Fibroblast of the conjunctiva (primary cell): Measurements from ENCODE around the gene SH2D6.
"Not testable (repeated sequence)": the region's sequence is repeated elsewhere in the genome, so short reads cannot be mapped to it uniquely, and the experiment has no call there.

Source experiments
- DNase-seq: peaks from one replicate; pipeline ENCODE4 v3.0.0-alpha.2; 2010; ENCODE audit warnings: low read depth

The SH2D6 gene

DNA sequence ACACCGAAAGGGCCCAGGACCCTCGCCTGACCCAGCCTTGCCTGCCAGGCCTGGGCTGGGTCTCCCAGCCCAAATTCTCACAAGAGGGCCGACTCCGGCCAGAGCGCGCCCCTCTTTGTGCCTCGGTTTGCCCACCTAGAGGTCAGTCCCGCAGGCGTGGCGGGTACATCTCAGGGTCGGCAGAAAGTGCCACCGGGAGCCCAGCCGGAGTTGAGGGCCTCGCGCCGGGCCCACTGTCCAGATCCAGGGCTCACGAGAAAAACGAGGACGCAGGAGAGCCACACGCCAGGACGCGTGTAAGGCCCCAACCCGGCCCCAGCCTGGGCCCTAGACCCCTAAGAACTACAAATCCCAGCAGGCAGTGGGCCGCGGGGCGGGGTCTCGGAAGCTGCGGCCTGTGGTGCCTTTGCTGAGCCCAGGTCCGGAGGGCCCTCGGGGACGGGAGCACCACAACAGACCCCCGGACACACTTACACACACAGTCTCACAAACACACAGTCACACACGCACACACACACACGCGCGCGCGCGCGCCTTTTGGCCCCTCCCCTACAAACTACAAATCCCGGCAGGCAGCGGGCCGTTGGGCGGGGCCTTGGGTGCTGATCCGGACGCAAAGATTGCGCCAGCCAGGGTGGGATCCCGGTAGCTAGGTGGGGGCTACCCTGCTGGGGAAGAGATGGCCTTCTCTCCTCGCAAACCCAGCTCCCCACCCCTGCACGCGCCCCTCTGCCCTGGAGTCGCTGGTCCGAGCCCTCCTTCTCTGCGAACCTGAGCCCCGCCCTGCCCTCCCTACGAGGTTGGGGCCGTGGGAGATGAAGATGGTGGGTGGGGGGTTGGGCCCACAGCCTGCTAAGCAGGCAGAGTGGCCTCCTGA lies at the start of gene SH2D6:
Gene SH2D6 (plus strand): TSS at position 583 of the 877 bp plus-strand sequence. CDS start 10,752 bp downstream, outside the sequence.
- DNase-seq: peak; percentile 70

DNA sequence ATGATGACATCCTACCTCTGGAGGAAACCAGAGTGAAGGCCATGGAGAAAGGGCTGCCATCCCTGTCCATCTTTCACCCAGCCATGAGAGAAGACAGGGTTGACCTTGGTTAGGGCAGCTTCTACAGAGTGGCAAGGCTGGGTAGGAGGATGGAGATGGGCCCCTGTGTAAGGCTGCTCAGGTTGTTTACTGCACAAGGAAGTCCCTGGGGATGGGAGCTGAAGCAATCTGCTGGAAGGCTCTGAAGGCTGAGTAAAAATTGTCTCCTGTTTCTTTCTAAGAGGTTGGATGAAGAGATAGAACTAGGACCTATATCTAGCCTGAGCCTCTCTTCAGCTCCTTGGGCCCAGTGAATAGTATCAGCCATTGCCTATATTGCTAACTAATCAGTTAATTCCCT lies 49.6 kb upstream of the SH2D6 start:
- DNase-seq: no peak

DNA sequence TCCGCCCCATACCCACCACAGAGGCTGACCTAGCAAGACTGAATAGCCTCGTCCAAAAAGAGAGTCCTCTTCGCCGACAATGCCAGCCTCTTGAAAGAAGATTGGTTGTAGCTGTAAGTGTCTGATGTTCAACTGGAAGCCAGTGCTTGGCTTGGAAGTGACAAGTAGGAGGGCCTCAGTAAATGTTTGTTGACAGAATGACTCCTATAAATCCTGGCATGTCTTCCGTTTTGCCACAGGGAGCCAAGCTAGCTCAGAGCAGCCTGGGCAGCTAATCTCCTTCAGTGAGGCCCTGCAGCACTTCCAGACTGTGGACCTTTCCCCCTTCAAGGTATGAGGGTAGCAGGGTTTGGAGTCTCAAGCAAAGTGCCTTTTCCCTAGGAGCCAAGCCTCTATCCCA lies 49.0 kb upstream of the SH2D6 start:
- DNase-seq: no peak

DNA sequence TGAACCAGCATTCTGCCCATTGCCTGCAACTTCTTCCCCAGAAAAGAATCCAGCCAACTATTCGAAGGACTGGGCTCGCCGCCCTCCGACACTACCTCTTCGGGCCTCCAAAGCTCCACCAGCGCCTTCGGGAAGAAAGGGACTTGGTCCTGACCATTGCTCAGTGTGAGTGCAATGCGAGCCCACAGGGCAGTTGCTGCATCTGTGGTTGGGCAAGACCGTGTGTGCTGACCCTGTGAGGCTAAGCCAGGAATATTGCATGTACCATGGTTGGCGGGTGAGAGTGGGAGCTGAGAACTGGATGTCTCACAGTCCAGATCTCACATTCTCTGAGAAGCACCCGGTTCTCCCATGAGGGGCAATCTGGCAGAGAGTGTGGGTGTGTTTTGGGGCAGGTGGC lies 47.5 kb upstream of the SH2D6 start:
- DNase-seq: no peak

DNA sequence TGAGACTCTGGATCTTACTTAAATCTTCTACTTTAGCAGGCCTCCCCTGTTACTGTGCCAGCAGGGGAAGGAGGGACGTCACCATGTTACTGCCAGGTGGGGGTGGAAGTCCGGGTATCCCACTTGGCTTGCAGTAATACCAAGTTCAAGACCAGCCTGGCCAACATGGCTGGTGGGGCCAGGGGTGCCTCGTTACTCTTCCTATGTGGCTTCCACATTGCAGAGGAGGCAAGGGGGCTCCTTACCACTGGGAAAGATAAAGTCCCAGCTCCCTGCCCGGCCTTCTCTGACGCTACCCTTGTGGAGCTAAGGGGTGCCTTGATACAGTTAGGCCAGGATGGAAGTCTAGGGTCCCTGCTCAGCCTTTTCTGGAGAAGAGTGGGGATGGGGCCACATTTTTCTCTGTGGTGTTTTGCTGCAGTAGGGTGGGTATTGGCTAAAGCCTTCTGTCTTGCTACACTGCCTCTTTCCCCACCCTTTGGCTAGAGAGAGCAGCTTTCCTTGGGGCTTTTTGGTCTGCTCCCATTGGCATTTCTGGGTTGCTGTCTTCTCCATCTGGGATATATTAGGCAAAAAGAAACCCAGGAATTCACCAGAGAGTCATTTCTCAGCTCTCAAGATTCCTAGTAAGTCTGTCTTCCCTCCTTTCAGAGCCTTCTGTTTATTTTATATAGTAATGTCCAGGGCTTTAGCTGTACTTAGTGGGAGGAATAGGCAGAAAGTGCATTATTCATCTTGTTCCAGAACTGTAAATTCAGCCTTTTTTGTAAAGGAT lies 42.0 kb upstream of the SH2D6 start:
- DNase-seq: no peak

DNA sequence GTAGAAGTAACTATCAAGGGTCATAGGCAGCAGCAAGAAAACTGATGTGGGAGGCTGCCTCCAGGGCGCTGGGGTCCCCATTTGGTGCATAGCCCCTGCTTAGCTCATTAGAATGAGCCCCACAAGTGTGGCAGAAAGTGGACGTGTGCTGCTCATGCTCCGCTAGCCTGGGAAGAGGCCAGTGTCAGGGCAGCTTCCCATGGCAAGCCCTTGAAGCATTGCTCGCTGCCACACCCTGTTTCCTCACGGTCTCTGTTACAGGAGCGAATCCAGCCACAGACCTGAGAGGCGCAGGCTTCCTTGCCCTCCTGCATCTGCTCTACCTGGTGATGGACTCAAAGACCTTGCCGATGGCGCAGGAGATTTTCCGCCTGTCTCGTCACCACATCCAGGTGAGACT lies 41.4 kb upstream of the SH2D6 start:
- no peak for DNase-seq

DNA sequence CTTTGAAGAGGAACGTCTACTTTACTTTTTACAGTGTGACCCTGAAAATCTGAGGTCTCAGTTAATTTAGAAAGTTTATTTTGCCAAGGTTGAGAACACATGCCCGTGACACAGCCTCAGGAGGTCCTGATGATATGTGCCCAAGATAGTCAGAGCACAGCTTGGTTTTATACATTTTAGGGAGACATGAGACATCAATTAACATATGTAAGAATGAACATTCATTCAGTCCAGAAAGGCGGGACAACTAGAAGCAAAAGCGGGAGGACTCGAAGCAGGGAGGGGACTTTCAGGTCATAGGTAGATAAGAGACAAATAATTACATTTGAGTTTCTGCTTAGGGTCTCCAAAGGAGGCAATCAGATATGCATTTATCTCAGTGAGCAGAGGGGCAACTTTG lies 40.3 kb upstream of the SH2D6 start:
- no peak for DNase-seq

DNA sequence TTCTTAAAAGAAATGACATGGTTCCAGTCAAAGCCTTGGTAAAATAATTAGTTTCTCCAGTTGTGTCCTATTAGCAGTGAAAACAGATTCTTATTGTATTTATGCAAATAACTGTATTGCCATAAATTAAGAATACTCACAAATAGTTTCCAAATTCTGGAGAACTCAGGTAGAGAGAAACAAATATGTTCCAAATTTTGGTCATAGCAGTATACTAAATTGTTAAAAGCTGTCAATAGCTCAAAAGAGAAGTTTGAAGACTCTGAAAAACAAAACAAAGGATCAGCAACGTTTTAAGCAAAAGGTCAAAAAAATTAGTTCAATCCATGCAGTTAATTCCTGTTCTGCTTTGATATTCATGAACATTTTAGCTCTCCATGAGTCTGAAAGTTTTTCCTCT lies 38.5 kb upstream of the SH2D6 start:
- DNase-seq: no peak

DNA sequence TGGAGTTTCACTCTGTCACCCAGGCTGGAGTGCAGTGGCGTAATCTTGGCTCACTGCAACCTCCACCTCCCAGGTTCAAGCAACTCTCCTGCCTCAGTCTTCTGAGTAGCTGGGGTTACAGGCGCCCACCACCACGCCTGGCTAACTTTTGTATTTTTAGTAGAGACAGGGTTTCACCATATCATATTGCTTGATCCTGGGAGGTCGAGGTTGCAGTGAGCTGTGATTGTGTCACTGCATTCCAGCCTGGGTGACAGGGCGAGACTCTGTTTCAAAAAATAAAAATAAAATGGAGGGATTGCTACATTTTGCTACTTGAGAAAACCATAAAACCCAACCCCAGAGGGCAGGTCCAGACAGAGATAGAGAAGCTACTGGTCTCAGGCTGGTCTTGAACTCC lies 35.4 kb upstream of the SH2D6 start:
- not testable (repeated sequence) for DNase-seq

DNA sequence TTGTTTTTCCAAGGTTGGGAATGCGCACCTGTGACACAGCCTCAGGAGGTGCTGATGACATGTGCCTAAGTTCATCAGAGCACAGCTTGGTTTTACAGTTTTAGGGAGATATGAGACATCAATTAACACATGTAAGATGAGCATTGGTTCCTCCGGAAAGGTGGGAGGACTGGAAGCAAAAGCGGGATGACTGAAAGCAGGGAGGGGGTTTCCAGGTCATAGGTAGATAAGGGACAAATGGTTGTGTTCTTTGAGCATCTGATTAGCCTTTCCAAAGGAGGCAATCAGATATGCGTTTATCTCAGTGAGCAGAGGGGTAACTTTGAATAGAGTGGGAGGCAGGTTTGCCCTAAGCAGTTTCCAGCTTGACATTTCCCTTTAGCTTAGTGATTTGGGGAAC lies 34.7 kb upstream of the SH2D6 start:
- DNase-seq: no peak

DNA sequence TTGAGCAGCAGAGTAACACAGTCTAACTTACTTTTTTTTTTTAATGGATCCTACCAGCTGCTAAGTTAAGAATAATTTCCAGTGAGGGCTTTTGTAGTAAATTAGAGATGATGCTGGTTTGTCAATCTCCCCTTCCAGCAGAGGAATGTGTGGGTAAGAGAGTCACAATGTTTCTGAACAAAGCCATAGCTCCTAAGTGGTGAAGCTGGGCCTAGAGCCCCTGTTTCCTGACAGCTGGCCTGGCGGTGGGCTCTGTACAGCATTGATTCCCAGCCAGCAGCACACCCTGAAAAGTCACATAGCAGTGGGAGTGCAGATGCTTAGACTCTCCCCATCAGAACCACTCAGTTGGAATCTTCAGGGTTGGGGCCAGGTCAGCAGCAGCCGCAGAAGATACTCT lies 32.8 kb upstream of the SH2D6 start:
- DNase-seq: no peak

DNA sequence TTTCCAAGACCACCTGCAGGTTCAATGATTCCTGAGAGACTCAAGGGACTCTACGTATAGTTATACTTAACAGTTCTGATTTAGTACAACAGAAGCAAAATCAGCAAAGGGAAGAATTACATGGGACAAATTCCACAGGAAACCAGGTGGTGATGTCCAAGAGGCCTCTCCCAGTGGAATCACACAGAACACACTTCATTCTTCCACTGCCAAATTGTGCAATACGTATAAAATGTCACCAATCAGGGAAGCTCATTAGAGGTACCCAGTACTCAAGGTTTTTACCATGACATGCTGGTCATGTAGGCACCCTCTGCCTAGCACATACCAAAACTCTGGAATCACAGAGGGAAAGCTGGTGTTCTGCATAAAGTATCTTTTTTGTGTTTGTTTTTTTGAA lies 30.8 kb upstream of the SH2D6 start:
- DNase-seq: no peak

DNA sequence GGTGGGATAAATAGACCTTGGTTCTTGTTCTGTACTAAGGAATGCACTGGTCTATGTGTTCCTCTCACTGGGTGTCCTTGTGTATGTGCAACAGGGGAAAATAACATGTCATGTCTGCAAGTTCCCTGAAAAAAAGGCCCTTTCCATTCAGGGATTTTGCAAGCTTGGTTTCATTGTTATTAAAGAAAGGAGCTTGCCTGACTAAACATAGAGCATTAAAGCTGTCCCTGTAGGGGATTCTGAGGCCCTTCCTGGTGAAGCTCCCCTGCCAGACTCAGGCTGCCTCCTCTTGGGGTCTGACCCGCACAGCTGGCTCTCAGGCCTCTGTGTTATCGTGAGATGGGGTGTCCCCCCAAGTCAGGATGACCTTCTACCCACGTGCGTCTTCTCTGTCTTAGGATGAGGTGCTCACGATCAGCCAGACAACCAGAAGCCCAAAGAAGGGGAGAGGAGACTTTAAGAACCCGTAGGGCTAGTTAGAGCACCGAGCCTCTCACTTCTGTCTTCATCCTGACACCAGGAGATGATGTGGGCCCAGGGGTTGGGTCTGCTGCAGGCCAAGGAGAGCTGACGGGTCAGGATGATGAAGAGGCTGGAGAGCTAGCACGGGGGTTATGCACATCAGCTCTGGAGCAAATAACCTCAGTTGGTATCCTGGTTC lies 29.5 kb upstream of the SH2D6 start:
- DNase-seq: no peak

DNA sequence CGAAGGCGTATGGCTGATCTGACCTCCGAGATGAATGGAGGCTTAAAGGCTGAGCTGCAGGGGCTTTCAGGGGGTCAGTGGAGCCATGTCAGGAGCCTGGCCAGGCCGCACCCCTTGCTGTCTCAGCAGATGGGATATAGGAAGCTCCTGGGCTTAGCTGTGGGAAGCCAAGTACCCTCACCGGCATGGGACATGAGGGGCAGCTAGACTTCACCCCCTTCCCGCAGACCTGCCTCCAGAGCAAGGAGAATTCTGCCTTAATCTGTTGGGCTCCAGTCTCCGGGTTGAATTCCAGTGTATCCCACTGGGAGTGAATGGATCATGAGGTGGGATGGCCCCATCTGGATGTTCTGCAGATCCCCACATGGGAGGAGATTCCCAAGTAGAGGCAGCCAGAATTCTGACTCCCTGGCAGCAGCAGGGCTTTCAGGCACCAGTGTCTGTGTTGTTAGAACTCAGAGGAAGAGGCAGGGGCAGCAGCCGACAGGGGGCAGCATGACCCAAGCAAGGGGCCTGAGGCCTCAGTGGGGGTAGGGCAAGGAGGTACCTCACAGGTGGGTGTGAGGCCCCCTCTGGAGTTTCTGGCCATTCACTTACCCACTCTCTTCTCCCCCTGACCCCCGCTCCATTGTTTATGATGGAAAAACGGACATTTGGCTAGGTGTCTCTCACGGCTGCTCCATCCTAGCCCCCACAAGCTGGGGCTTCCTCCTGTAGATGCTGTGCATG lies 27.4 kb upstream of the SH2D6 start:
- no peak for DNase-seq

DNA sequence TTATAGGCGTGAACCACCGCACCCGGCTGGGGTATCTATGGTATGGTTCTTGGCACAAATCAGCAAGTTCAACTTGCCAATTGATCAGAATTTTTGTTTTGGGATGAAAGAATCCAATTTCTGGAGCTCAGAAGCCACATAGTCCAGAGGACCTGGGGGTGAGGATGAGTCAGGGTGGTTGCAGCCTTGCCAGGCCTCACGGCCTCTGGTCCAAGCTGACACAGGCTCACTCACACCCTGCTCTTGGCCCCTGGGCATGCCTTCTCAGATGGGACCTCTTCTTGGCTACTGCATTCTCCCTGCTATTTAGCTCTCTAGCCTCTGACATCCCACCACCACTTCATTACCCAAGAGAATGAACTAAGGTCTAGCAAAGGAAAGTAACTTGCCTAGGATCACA lies 24.7 kb upstream of the SH2D6 start:
- no peak for DNase-seq

DNA sequence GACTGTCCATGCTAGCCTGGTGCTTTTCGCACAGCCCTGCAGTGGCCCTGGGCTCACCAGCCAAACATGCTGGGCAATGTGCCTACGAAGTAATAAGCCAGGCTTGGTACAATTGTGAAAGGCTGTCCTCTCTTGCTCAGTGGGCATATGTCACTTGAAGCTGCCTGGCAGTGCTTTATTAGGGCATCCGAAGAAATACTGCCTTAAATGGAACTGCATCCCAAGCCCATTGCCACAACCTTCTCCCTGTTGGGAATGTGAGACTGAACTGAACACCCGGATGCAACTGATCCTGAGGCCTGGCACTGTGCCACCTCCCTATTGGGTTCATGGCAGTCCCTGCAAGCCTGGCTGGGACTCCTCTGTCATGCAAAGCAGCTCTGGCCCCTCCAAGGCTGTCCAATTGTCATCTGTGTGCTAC lies 24.2 kb upstream of the SH2D6 start:
- no peak for DNase-seq

DNA sequence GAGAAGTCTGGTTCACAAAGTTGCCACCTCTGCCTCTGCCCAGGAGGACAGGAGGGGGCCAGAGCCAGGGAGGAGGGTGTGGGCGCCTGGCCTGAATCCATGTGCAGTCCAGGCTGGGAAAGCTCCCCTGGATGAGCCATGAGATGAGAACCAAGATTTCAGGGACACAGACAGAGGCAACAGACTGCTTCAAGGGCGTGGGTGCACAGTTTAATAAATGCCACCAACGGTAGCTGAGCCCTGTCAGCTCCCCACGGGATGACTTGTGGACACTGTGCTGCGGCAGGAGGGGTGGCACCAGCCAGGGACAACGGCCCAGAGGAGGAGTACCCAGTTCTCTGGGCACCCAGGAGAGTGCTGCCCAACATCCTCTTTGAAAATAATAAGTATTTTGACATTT lies 23.5 kb upstream of the SH2D6 start:
- DNase-seq: no peak

DNA sequence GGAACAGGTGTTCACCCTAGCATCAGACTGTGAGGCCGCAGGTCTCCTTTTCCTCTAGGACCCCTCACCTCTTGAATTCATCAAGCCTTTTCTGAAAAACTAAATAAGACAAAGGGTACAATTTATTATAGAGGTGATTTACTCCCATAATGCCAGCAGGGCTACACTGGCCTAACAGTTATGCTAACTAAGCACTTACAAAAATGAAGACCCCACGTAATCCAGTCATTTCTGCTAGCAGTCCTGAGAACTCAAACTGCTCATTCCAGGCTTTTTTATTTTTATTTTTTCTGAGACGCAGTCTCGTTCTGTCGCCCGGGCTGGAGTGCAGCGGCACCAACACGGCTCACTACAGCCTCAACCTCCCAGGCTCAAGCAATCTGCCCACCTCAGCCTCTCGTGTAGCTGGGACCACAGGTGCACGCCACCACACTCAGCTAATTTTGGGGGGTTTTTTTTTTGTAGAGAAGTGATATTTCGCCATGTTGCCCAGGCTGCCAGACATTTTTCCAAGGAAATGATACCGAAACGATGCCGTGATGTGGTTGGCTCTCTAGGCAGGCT lies 22.5 kb upstream of the SH2D6 start:
- DNase-seq: no peak

DNA sequence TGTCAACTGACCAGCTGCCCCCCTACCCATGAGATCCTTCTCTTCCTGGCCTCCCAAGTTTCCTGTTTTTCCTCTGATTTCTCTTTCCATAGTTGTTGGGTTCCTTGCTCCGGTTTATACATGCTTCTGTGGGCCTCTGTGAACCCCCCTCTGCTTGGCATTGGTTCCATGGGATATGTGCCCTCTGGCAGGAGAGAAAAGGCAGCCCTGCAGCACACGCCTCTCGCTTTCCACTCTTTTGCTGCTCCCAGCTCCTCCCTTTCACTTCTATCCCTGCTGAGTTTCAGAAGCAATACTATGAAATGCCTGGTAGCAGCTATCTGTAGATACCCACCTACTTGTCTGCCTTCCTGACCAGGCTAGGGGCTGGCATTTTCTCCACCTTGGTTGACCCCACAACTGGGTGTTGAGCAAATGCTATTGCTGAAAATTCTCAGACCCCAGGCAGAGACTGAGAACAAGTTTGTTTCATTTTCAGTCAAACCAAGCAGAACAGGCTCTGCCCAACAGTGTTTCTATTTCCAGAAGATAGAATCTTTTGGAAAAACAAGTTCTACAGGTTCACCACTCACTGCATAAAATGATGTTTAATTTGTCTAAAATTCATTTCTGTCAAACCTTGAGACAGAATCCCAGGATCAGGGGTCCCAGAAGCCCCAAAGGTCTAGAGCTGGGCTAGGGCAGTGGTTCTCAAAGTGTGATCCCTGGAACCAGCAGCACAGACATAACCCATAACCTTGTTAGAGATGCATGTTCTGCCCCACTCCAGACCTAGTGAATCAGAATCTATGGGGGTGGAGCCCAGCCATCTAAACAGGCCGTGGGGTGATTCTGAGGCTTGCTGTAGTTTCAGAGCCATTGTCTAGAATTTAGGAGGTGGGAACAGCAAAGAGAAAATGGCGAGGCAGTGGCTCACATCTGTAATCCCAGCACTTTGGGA lies 21.7 kb upstream of the SH2D6 start:
- no peak for DNase-seq

DNA sequence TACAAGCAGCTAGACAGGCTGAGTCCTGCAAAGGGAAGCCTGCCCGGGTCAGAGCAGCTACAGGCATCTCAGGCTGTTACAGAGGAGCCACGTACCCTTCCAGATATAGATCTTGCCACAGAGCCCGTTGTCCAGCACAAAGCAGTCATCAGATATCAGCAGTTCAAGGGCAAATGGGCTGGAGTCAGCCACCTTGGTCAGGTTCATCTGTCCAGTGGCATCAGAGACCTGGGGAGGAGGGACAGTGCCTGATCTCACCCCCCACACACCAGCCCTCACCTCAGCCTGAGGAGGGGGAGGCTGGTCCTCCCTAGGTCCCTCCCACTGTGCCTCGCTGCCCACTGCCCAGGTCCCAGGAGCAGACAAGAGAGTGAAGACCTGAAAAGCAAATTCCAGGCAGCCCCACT lies 20.6 kb upstream of the SH2D6 start:
- no peak for DNase-seq
